HCT116 (cell line): Measurements from ENCODE around the gene COL2A1. TPM values are rescaled to one million over a fixed set of nuclear protein-coding genes. Genes with fewer than 3 reads are reported as not detected.

ENCODE experiments used
- ATAC-seq: fragments of 200-7000 bp; cut with Tn5 transposase; 2 replicates; pipeline ENCODE4 v1.9.1; 2020; ENCODE audit warnings: mild to moderate bottlenecking, moderate library complexity
- BruUV-seq: library from RNA; stranded (reverse); fragments of 400-500 nt; replicated peaks from 2 replicates; lab custom pipeline; 2021; lab: Mats Ljungman, UMichigan
- CTCF ChIA-PET: fragments of 300-600 bp; sonication (Branson Sonifier 250); formaldehyde crosslinking; loops from one replicate; lab custom pipeline; 2021; ENCODE audit warnings: antibody characterized with exemption; lab: Charles Lee
- POLR2A ChIA-PET: fragments of 300-600, 350-600 bp; sonication (Branson Sonifier 250); formaldehyde crosslinking; loops from one replicate; lab custom pipeline; 2021; ENCODE audit warnings: antibody characterized with exemption; lab: Charles Lee
- RAD21 ChIA-PET, 2 experiments: fragments of 300-600 bp; sonication (Branson Sonifier 250); formaldehyde crosslinking; loops; one replicate each; lab custom pipeline; 2023; ENCODE audit warnings: low total read pairs in 2 of 2; ENCODE audit not compliant: uncharacterized antibody in 2 of 2, unreplicated experiment in 2 of 2, low non-redundant PET in 1 of 2; lab: Charles Lee
- DNase-seq: peaks from one replicate; pipeline ENCODE4 v3.0.0-alpha.2; 2010; ENCODE audit warnings: low read depth, low spot score
- H2AFZ ChIP-seq: fragments of 200-600 bp; shearing (Covaris generic), sonication (generic); 2 replicates; pipeline ENCODE4 v1.6.1; 2017; ENCODE audit warnings: low read depth, mixed run types, mixed read lengths, antibody characterized with exemption, low read length; ENCODE audit not compliant: poor library complexity, severe bottlenecking
- H3K27ac ChIP-seq: 2 replicates; pipeline ENCODE4 v1.5.1; 2012; ENCODE audit warnings: low read depth, low read length
- H3K27me3 ChIP-seq: fragments of 200-600 bp; sonication (generic); 2 replicates; pipeline ENCODE4 v1.6.1; 2016; ENCODE audit warnings: mixed run types, low read length, mixed read lengths; ENCODE audit not compliant: insufficient read depth
- H3K36me3 ChIP-seq, 2 experiments: fragments of 200-500 bp in 1 of 2; fragments of 200-600 bp in 1 of 2; sonication (Bioruptor generic) in 1 of 2; sonication (generic) in 1 of 2; 2 replicates each; pipeline versions ENCODE4 v1.5.1 to v1.6.1; 2014 to 2016; ENCODE audit warnings: low read length in 2 of 2, inconsistent platforms in 1 of 2, mixed read lengths in 1 of 2, mixed run types in 1 of 2; ENCODE audit not compliant: insufficient read depth in 2 of 2, control insufficient read depth in 1 of 2
- H3K4me1 ChIP-seq, 2 experiments: fragments of 200-600 bp in 1 of 2; sonication (generic) in 1 of 2; 2 replicates each; pipeline versions ENCODE4 v1.5.1 to v1.6.1; 2012 to 2017; ENCODE audit warnings: low read length in 2 of 2, inconsistent platforms in 1 of 2, mild to moderate bottlenecking in 1 of 2, mixed read lengths in 1 of 2, mixed run types in 1 of 2, moderate library complexity in 1 of 2; ENCODE audit not compliant: insufficient read depth in 2 of 2, control insufficient read depth in 1 of 2
- H3K4me2 ChIP-seq: fragments of 200-600 bp; sonication (generic); 2 replicates; pipeline ENCODE4 v1.6.1; 2017; ENCODE audit warnings: mixed run types, low read length, mixed read lengths
- H3K4me3 ChIP-seq, 2 experiments: fragments of 200-600 bp in 1 of 2; sonication (generic) in 1 of 2; replicated peaks in 1 of 2; 2 replicates each; pipeline ENCODE4 v1.5.1; 2011 to 2016; ENCODE audit warnings: low read length in 2 of 2, control low read depth in 1 of 2, low read depth in 1 of 2, mild to moderate bottlenecking in 1 of 2, mixed read lengths in 1 of 2, mixed run types in 1 of 2
- H3K79me2 ChIP-seq: fragments of 200-600 bp; sonication (generic); 2 replicates; pipeline ENCODE4 v1.6.1; 2017; ENCODE audit warnings: mild to moderate bottlenecking, mixed run types, low read length, moderate library complexity, mixed read lengths; ENCODE audit not compliant: insufficient read depth
- H3K9ac ChIP-seq: fragments of 200-600 bp; sonication (generic); 2 replicates; pipeline ENCODE4 v1.6.1; 2016; ENCODE audit warnings: low read length, mixed read lengths
- H3K9me2 ChIP-seq: fragments of 200-600 bp; sonication (generic), shearing (Covaris generic); 2 replicates; pipeline ENCODE4 v1.6.1; 2017; ENCODE audit warnings: mixed run types, mild to moderate bottlenecking, moderate library complexity; ENCODE audit not compliant: insufficient read depth
- H3K9me3 ChIP-seq, 2 experiments: fragments of 200-500 bp in 1 of 2; fragments of 200-600 bp in 1 of 2; sonication (Bioruptor generic) in 1 of 2; sonication (generic) in 1 of 2; 2 replicates each; pipeline ENCODE4 v1.6.1; 2014 to 2017; ENCODE audit warnings: low read length in 2 of 2, mixed read lengths in 2 of 2, inconsistent platforms in 1 of 2, low read depth in 1 of 2, mild to moderate bottlenecking in 1 of 2, mixed run types in 1 of 2, moderate library complexity in 1 of 2; ENCODE audit not compliant: control insufficient read depth in 1 of 2, insufficient read depth in 1 of 2
- H4K20me1 ChIP-seq: fragments of 200-600 bp; sonication (generic), shearing (Covaris generic); 2 replicates; pipeline ENCODE4 v1.6.1; 2017; ENCODE audit warnings: mixed run types, mild to moderate bottlenecking, moderate library complexity; ENCODE audit not compliant: insufficient read depth
- CBX3 ChIP-seq: IDR thresholded peaks from 2 replicates; pipeline ENCODE4 v1.6.1; 2012; ENCODE audit warnings: low read depth
- CEBPB ChIP-seq: IDR thresholded peaks from 2 replicates; pipeline ENCODE4 v1.6.1; 2012; ENCODE audit warnings: low read depth
- EGR1 ChIP-seq: IDR thresholded peaks from 2 replicates; pipeline ENCODE4 v1.6.1; 2012; ENCODE audit warnings: low read depth
- ELF1 ChIP-seq: IDR thresholded peaks from 2 replicates; pipeline ENCODE4 v1.6.1; 2012; ENCODE audit warnings: low read depth, borderline replicate concordance
- EZH2 ChIP-seq: fragments of 200-600 bp; sonication (generic); IDR thresholded peaks from 2 replicates; pipeline ENCODE4 v1.6.1; 2017; ENCODE audit warnings: antibody characterized with exemption, mixed run types
- EZH2phosphoT487 ChIP-seq: fragments of 200-600 bp; IDR thresholded peaks from 2 replicates; pipeline ENCODE4 v1.6.1; 2018; ENCODE audit warnings: antibody characterized with exemption, borderline replicate concordance
- FOSL1 ChIP-seq: IDR thresholded peaks from 2 replicates; pipeline ENCODE4 v1.6.1; 2012; ENCODE audit warnings: low read depth
- JUND ChIP-seq: IDR thresholded peaks from 2 replicates; pipeline ENCODE4 v1.6.1; 2012
- POLR2A ChIP-seq: IDR thresholded peaks from 2 replicates; pipeline ENCODE4 v1.7.0; 2011; ENCODE audit warnings: borderline replicate concordance; ENCODE audit not compliant: insufficient read depth, insufficient read length; ENCODE audit errors: extremely low read depth
- POLR2AphosphoS5 ChIP-seq: IDR thresholded peaks from 2 replicates; pipeline ENCODE4 v1.6.1; 2011; ENCODE audit warnings: mild to moderate bottlenecking, low read depth, low read length, moderate library complexity
- RAD21 ChIP-seq: IDR thresholded peaks from 2 replicates; pipeline ENCODE4 v1.6.1; 2012; ENCODE audit warnings: low read depth, mild to moderate bottlenecking
- SRF ChIP-seq: IDR thresholded peaks from 2 replicates; pipeline ENCODE4 v1.6.1; 2012; ENCODE audit warnings: low read depth
- TCF7L2 ChIP-seq: IDR thresholded peaks from 2 replicates; pipeline ENCODE4 v1.7.0; 2011; ENCODE audit warnings: borderline replicate concordance, inconsistent platforms; ENCODE audit not compliant: insufficient read depth, insufficient read length; ENCODE audit errors: extremely low read depth
- YY1 ChIP-seq: IDR thresholded peaks from 2 replicates; pipeline ENCODE4 v1.6.1; 2011; ENCODE audit warnings: low read length, low read depth, moderate library complexity, mild to moderate bottlenecking; ENCODE audit not compliant: insufficient replicate concordance; ENCODE audit errors: extremely low read depth
- ZNF274 ChIP-seq: fragments of 200-500 bp; sonication (Bioruptor generic); IDR thresholded peaks from 2 replicates; pipeline ENCODE4 v1.6.1; 2014; ENCODE audit warnings: mild to moderate bottlenecking, low read depth, low read length, inconsistent platforms
- intact Hi-C: fragments of 100-400 bp; cut with micrococcal nuclease; formaldehyde crosslinking; loops from 2 replicates; pipeline ENCODE4 v1.10.0; 2022
- total RNA-seq: library from RNA; stranded (reverse); gene quantifications from one replicate; pipeline ENCODE4 v1.2.1, GENCODE V29; 2021; ENCODE audit not compliant: unreplicated experiment
- TF ChIP-seq, protein P1 (sequence below): IDR thresholded peaks from 2 replicates; pipeline ENCODE4 v1.6.1; 2011; ENCODE audit warnings: mild to moderate bottlenecking, low read length, moderate library complexity; ENCODE audit not compliant: insufficient replicate concordance; ENCODE audit errors: extremely low read depth
- TF ChIP-seq, protein P2 (sequence below): IDR thresholded peaks from 2 replicates; pipeline ENCODE4 v1.6.1; 2012; ENCODE audit warnings: low read depth

The COL2A1 gene
- total RNA-seq, 1 experiment from 2014 or later, result 0.22 TPM

DNA sequence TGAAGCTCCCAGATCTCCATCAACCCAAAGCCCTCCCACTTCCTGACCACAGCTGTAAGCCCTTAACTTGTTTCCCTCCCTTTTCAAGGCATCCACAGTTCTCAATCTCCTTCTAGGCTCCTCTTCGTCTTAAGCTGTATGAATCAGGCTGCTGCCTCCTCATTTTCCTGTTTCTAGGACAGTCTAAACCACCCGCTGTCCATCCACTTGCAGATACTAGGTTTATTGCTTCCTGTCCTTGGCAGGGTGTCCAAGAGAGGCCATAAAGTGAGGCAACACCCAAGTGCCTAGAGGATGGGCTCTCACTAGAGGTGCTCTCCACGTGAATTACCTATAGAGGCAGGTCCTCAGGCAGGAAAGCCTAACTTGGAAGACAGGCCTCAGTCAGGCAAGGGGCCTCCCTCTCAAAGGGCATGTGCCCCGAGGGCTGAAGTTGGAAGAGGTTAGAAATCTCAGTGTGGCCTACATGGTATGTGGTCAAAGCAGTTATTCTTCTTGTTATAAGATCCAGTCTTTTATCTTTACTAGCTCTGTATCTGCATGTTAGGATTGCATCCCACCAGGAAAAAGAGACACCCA, 49.7 kb downstream of the COL2A1 start:
- ChIA-PET RAD21 (no interaction called here), POLR2A (no interaction called here)
- peak; percentile 13 for ATAC-seq

More for the DNA sequence above, 49.7 kb downstream of the COL2A1 start:
- Histone ChIP-seq H3K9ac (no peak overlapping the region), H3K4me3 (no peak overlapping the region), H4K20me1 (no peaks in the 10 kb centered on the region), H3K4me2 (peak overlapping the region; percentile 53), H2AFZ (peak overlapping the region; percentile 74), H3K9me3 (no peaks in the 10 kb centered on the region), H3K9me2 (no peaks in the 10 kb centered on the region), H3K4me1 (peaks cover 8 to 20% of the 10 kb centered on the region in 2 experiments; a peak in 3 of 4 replicates), H3K36me3 (no peaks in the 10 kb centered on the region), H3K27me3 (no peaks in the 10 kb centered on the region), H3K79me2 (no peaks in the 10 kb centered on the region), H3K27ac (no peak overlapping the region)
- TF ChIP-seq YY1, result no peak
- no peak for TF ChIP-seq CBX3
- TF ChIP-seq ZNF274, result no peak
- TF ChIP-seq, protein P1, sequence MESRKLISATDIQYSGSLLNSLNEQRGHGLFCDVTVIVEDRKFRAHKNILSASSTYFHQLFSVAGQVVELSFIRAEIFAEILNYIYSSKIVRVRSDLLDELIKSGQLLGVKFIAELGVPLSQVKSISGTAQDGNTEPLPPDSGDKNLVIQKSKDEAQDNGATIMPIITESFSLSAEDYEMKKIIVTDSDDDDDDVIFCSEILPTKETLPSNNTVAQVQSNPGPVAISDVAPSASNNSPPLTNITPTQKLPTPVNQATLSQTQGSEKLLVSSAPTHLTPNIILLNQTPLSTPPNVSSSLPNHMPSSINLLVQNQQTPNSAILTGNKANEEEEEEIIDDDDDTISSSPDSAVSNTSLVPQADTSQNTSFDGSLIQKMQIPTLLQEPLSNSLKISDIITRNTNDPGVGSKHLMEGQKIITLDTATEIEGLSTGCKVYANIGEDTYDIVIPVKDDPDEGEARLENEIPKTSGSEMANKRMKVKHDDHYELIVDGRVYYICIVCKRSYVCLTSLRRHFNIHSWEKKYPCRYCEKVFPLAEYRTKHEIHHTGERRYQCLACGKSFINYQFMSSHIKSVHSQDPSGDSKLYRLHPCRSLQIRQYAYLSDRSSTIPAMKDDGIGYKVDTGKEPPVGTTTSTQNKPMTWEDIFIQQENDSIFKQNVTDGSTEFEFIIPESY, result no peak
- no peak for TF ChIP-seq POLR2AphosphoS5
- no peak for TF ChIP-seq EZH2phosphoT487
- TF ChIP-seq CEBPB, result no peak
- no peak for TF ChIP-seq JUND
- no peak for TF ChIP-seq TCF7L2
- no peak for TF ChIP-seq EGR1
- TF ChIP-seq POLR2A, result no peak
- TF ChIP-seq FOSL1, result no peak
- TF ChIP-seq SRF, result no peak
- TF ChIP-seq ELF1, result no peak
- no peak for TF ChIP-seq EZH2
- no peak for TF ChIP-seq RAD21
- TF ChIP-seq, protein P2, sequence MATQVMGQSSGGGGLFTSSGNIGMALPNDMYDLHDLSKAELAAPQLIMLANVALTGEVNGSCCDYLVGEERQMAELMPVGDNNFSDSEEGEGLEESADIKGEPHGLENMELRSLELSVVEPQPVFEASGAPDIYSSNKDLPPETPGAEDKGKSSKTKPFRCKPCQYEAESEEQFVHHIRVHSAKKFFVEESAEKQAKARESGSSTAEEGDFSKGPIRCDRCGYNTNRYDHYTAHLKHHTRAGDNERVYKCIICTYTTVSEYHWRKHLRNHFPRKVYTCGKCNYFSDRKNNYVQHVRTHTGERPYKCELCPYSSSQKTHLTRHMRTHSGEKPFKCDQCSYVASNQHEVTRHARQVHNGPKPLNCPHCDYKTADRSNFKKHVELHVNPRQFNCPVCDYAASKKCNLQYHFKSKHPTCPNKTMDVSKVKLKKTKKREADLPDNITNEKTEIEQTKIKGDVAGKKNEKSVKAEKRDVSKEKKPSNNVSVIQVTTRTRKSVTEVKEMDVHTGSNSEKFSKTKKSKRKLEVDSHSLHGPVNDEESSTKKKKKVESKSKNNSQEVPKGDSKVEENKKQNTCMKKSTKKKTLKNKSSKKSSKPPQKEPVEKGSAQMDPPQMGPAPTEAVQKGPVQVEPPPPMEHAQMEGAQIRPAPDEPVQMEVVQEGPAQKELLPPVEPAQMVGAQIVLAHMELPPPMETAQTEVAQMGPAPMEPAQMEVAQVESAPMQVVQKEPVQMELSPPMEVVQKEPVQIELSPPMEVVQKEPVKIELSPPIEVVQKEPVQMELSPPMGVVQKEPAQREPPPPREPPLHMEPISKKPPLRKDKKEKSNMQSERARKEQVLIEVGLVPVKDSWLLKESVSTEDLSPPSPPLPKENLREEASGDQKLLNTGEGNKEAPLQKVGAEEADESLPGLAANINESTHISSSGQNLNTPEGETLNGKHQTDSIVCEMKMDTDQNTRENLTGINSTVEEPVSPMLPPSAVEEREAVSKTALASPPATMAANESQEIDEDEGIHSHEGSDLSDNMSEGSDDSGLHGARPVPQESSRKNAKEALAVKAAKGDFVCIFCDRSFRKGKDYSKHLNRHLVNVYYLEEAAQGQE, result no peak
- BruUV-seq, result no TSS peak
- no peak for DNase-seq
- intact Hi-C loops, result no loop called here
- CTCF ChIA-PET, result interaction anchor here (0.7 to 2.2 kb wide), 2 partner anchors 9 to 50 kb away, joined by 3 to 7 read pairs; partner anchors contain the start of genes TMEM106C and VDR
